ENCODE data around the gene TRAPPC5. TPM values are rescaled to one million over a fixed set of nuclear protein-coding genes. Genes with fewer than 3 reads are reported as not detected.

TRAPPC5 gene
- total RNA-seq, 1 donor from 2014 or later, result 47.7 TPM

DNA sequence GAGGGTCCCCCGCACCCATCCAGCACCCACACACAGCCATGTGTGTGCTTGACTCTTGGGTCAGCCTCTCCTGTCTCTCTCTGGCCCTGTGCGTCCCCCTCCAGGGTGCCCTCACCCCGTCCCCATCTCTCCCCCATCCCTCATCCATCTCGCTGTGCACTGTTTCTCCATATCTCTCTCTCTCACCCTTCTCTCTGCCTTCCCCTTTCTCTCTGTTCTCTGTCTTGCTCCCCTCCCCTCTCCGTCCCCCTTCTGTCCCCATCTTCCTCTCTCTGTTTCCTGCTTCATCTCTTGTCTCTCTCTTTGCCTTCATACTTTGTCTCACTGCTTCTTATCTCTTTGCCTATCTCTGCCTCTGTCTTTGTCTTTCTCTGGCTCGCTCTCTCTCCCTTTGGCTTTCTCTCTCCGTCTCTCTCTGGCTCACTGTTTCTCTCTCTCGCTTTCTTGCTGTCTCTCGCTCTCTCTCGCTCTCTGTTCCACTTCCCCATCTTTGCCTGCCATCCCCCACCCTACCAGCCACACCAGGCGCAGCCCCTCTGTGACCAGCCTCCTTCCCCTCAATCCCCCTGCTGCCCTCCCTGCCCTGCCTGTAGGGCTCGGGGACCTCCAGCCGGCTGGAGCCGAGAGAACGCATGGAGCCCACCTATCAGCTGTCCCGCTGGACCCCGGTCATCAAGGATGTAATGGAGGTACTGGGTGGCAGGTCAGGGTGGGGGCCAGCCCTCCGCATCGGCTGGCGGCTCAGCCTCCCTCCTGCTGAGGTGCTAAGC, 34.8 kb upstream of the TRAPPC5 start:
- DNase-seq (ENCODE audit: low read depth), result no peak

DNA sequence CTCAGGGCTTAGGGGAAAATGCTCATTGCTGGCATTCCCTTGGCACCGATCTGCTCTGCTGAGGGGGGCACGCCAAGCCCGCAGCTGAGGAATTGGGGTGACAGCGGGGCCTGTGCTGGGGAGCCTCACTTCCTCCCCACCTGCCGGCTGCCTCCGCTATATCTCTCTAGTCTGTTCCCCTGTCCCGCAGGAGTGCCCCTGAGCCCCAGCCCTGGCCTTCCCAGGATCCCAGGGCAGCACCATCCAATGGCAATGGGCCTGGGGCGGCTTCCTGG, 34.3 kb upstream of the TRAPPC5 start:
- DNase-seq (ENCODE audit: low read depth), result no peak

DNA sequence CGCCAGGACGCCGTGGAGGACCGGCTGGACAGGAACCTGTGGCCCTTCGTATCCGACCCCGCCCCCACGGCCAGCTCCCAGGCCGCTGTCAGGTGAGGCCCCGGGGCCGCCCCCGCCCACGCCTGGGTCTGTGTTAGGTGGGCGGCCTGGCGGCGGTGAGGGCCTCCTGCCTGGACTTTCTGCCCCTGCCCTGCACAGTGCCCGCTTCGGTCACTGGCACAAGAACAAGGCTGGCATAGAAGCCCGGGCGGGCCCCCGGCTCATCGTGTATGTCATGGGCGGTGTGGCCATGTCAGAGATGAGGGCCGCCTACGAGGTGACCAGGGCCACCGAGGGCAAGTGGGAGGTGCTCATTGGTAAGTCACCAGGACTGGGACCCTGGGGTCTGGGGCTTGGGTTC, 33.5 kb upstream of the TRAPPC5 start:
- DNase-seq (ENCODE audit: low read depth), result no peak

DNA sequence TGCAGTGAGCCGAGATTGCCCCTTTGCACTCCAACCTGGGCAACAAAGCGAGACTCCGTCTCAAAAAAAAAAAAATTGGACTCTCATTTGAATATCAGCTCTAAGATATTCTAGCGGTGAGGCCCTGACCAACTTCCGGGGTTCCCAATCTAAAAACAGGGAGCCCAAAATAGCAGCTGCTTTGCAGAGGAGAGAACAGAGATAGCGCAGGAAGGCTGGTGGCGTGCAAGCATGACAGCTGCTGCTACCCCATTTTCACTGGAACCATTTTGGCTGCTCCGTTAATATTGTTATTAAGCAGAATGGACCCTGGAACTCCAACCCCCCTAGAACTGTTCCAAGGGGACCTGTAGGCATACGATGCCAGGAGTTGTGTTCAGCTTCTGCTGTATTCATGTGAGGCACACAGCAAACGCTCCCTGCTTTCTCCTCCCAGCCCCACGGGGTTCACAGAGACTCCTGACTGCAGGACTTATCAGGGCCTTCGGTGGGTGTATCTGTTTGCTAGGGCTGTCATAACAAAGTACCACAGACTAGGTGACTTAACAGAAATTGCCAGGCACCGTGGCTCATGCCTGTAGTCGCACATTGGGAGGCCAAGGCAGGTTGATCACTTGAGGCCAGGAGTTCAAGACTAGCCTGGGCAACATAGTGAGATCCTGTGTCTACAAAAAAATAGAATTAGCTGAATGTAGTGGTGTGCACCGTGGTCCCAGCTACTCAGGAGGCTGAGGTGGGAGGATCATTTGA, 32.2 kb upstream of the TRAPPC5 start:
- DNase-seq (ENCODE audit: low read depth), result no peak

DNA sequence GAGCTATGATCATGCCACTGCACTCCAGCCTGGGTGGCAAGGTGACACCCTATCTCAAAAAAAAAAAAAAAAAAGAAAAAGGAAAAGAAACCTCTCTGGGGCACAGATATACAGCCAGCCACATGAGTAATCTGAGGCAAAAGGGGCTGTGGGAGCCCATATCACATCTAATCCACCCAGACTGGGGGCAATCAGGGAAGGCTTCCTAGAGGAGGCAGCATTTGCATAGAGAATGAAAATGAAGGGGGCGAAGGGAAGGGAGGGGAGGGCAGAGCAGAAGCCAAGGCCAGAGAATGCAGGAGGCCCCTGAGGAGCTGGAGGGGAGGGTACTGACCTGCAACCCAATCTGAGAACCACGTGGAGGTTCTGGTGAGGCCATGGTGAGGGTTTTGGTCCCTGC, 30.5 kb upstream of the TRAPPC5 start:
- DNase-seq (ENCODE audit: low read depth), result no peak

DNA sequence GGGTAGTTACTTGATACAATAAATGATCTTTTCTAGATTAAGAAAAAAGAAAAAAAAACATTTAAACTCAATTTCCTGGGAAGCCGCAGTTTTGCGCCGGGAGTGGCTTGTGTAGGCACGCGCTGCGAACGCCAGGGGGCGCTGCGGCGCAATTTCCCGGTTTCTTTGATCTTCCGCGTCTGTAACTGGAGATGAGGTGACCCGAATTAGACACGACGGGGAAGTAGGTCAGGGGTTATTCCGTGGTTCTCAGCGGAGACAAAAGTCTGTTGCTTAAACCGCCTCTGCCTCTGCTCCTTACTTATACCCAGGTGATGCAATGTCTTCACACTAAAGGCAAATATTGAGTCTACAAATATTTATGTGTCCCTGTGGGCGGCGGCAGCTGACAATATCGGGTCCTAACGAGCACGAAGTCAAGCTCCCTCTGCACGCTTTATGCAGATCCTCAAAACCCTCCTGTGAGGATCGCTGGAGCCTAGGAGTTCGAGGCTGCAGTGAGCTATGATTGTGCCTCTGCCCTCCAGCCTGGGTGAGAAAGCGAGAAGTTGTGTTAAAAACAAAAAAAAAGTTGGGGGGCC, 28.5 kb upstream of the TRAPPC5 start:
- DNase-seq (ENCODE audit: low read depth), result peak; percentile 78

DNA sequence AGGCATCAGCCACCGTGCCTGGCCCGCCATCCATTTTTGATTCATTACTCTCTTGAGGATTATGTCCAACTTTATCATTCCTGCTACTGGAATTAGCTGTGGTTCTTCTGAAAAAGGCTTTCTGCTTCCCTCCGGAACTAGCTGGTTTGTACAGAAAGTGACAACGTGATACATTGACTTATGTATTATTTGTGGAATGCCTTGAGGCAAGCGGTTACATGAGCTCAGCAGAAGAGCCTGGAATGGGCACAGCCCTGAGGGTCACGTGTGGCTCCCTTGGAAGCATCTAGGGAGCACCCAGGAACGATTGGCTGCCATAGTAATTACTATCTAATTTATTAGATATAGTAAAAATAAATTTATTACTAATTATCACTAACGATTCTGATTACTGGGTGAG, 26.2 kb upstream of the TRAPPC5 start:
- no peak for DNase-seq (ENCODE audit: low read depth)

DNA sequence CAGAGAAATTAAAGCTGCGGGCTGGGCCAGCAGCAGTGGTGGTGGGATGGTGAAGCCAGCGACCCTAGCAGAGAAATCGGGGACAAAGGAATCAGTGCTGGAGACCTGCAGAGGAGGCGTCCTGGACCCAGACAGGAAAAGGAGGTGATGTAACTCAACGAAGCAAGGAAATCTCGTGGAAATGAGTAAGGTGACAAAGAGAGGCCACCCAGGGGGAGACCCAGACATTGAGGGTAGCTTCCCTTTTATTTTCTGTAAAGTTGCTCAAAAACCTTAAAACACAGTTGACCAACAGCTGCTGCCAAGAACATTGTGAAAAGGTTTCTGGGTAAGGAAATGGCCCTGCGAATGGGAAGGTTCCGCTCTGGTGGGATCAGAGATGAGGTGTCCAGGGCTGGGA, 25.1 kb upstream of the TRAPPC5 start:
- DNase-seq (ENCODE audit: low read depth), result no peak

DNA sequence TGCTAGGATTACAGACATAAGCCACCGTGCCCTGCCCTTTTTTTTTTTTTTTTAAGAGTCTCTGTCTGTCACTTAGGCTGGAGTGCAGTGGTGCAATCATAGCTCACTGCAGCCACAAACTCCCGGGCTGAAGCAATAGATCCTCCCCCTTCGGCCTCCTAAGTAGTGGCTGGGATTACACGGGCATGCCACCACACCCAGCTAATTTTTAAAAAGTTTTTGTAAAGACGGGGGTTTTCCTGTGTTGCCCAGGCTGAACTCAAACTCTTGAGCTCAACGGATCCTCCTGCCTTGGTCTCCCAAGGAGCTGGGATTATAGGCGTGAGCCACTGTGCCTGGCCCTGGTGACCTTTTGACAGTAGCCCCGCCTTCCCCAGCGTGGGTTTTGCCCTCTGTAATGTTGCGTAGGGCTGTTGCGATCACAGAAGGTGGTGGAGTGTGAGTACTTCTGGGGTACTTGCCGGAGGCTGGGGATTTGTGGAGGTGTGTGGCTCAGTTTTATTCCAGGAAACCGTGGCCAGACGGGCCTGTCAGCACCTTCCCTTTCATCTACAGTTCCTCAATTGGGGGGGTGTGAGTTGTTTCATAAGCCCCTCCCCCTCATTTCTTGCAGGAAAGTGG, 23.4 kb upstream of the TRAPPC5 start:
- DNase-seq (ENCODE audit: low read depth), result no peak

DNA sequence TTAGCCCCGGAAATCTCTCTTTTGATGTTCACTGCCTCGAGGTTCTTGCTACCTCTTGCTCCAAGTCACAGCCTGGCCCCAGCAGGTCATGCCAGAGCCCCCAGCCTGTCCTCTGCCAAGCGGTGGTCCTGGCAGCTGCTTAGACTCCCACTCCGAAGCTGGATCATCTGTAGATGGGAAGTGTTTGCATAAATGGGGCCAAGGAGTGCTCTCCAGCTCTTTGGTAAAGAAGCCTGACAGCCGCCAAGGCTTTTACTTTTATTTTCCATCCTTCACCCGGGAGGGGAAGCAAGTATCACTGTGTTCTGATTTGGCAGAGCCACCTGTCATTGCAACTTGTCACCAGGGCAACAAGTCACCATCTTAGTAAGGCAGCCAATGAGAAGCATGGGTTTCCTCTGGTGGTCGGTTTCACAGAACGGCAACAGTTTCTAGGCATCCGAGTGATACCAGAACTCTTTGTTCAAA, 22.4 kb upstream of the TRAPPC5 start:
- no peak for DNase-seq (ENCODE audit: low read depth)

DNA sequence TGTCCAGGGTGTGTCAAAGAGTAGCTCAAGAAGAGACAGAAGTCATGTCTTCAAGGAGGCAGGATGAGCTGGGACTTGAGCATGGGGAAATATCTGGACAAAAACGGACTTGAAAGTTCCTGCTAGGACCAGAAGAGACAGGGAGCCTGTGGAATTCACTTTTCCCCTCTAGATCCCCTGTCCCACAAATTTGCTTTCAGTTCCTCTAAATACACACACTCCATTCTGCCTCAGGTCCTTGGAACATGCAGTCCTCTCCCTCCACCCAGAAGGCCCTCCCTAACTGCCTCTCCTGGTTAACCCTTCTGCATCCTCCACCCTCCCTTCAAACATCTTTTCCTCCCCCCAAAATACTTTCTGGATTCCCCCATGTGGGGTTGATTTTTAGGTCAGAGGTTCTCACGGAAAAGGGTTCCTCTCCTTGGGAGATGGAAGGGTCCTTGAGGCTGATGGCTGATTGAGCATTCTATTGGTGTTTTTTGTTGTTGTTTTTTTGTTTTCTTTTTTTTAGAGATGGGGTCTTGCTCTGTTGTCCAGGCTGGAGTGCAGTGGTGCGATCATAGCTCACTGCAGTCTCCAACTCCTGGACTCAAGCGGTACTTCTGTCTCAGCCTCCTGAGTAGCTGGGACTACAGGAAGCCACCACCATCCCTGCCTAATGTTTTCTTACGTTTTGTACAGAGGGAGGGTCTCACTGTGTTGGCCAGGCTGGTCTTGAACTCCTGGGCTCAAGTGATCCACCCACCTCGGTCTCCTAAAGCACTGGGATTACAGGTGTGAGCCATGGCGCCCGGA, 18.7 kb upstream of the TRAPPC5 start:
- DNase-seq (ENCODE audit: low read depth), result no peak

DNA sequence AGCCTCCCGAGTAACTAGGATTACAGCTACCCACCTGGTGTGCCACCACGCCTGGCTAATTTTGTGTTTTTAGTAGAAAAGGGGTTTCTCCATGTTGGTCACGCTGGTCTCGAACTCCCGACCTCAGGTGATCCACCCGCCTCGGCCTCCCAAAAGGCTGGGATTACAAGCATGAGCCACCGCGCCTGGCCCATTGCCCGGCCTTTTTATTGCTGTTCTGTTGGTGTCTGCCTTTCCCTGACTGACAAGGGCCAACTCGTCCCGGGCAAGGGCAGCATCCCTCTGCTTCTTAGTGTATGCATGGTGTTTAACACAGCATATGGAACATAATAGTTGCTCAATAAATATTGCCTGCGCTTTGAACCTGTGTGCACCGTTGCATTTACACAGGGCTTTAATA, 18.0 kb upstream of the TRAPPC5 start:
- DNase-seq (ENCODE audit: low read depth), result no peak

DNA sequence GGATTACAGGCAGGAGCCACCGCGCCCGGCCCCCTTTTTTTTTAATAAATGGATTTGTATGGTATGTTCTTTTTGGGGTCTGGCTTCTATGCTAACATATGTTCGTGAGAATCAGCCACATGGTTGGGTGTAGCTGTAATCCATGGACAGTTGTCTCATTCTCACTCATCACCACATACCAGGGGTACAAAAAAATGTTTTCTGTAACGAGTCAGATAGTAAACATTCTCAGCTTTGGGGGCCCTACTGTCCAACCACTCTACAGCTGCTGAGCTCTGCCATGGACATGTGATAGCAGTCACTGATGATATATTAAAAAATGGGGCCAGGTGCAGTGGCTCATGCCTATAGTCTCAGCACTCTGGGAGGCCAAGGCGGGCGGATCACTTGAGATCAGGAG, 16.9 kb upstream of the TRAPPC5 start:
- no peak for DNase-seq (ENCODE audit: low read depth)

DNA sequence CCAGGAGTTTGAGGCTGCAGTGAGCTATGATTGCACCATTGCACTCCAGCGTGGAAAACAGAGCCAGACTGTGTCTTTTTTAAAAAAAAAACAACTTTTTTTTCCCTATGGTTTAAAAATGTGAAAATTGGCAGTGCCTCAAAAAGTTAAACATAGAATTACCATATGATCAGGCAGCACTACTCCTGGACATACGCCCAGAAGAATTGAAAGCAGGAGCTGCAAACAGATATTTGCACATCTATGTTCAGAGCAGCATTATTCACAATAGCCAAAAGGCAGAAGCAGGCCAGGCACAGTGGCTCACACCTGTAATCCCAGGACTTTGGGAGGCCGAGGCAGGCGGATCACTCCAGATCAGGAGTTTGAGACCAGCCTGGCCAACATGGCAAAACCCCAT, 15.6 kb upstream of the TRAPPC5 start:
- no peak for DNase-seq (ENCODE audit: low read depth)

DNA sequence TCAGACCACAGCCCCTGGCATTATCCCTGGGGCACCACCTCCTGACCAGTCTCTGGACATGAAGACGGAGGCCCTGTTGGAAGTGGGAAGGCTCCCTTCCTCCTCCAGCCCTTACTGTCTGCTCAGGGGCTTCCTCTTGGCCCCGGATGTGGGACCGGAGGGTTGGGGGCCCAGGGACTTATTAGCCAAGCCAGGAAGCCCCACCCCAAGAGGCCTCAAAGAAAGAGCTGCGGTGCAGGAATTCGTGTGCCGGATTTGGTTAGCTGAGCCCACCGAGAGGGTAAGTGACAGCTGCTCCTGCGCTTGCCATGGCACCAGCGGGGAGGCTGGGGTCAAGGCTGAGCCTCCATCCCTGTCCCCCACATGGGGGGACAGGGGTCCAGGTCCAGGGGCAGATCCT, 11.8 kb upstream of the TRAPPC5 start, which contains the start of gene RETN:
TSS of gene RETN (plus strand) at position 208 of the 400 bp plus-strand sequence. CDS start 278 bp downstream, outside the sequence.
- no peak for DNase-seq (ENCODE audit: low read depth)

DNA sequence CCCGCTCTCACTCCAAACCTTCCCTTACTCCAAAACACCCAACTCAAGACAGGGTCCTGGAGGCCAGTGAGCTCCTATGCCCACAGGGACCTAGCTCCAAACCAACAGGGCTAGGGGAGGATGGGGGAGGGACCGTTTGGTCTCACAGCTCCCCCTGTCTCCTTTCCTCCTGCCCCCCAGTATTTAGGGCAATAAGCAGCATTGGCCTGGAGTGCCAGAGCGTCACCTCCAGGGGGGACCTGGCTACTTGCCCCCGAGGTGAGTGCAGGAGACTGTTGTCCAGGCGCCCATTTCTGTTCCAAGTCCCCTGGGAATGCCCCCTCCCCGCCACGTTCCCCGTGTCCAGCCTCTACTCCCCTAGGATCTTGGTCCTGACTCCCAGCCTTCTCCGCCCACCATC, 11.0 kb upstream of the TRAPPC5 start:
- no peak for DNase-seq (ENCODE audit: low read depth)

DNA sequence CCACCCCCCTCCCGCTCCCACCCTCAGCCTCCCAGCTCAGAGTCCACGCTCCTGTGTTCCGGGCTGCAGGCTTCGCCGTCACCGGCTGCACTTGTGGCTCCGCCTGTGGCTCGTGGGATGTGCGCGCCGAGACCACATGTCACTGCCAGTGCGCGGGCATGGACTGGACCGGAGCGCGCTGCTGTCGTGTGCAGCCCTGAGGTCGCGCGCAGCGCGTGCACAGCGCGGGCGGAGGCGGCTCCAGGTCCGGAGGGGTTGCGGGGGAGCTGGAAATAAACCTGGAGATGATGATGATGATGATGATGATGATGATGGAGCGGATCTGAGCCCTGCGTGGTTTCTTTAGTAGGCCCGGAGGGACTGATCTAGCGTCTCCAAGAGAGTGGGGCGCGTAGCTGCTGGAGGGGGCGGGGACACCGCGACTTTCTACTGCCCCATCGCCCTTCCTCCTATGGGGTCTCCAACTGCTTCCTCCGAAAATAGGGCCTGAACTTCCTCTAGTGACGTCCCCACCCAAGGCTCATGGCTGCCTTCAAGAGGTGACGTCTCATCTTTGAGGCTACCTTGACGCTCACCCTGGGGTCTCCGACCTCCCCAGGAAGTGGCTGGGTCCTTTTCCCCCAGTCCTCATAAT, 10.4 kb upstream of the TRAPPC5 start:
- no peak for DNase-seq (ENCODE audit: low read depth)

DNA sequence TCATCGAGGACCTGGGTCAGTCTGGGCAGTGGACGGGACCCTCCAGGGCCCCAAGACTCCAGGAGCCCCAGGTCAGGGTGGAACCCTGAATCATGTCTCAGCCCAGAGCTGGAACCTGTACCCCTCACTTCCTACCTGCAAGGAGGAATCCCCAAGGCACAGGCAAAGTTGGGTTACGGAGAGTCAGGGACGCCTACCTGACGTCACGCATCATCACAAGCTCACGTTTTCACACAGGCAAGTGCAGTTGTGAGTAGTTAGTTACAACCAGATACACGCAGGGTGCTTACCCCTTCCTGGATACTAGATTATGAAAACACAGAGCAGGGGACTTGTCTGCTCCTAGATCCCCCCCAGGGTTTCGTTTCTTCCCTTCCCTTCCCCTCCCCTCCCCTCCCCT, 9.8 kb upstream of the TRAPPC5 start:
- no peak for DNase-seq (ENCODE audit: low read depth)

DNA sequence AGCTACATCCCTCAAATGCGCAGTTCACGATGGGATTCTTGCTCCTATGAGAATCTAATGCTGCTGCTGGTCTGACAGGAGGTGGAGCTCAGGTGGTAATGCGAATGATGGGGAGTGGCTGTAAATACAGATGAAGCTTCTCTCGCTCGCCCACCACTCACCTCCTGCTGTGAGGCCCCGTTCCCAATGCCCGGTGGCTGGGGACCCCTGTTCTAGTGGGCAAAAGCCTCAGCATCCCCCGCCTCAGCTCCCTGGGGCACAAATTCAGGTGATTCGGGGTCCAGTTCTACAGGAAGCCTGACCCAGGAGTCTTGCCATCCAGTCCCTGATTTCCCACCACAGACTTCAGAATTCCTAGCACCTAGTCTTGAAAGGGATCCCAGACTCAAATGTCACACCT, 8.1 kb upstream of the TRAPPC5 start:
- DNase-seq (ENCODE audit: low read depth), result no peak

DNA sequence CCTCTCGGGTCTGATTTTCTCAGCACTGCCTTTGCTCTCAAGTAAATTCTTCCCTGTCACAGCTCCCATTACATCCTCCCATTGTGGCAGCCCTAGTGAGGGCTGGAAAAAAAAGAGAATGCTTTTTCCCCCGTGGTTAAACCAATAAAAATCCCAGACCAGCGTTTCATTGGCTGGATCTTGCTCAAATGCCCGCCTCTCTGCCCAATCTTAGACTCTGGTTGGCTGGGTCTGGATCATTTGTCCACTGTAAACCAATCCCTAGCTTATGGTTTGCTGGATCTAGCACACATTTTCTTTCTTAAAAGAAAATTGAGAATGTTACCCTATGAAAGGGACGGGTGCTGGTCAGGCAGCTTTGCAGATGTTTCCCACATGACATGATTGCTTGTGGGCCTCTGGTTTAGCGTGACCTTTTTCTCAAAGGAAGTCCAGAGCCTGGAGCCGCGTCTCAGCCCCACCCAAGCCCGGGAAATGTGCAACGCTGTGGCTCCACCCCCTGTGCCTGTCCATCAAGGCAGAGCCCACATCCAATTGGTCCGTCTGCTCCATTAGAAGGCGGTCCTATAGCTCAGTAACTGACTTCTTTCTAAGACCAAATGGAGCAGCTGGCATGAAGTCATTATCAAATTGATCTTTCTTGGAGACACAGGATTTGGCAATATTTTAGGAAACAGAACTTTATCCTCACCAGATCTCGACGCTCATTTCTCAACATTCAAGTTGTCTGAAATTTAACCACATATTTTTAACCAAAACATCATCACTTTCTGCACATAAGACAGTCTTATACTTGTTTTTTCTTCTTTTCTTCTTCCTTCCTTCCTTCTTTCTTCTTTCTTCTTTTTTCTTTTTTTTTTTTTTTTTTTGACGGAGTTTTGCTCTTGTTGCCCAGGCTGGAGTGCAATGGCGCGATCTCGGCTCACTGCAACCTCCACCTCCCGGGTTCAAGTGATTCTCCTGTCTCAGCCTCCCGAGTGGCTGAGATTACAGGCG, 6.3 kb upstream of the TRAPPC5 start:
- DNase-seq (ENCODE audit: low read depth), result peak; percentile 17

All from renal cortical epithelial cell (primary cell).